ENCODE results near the gene NCAM1.

DNA sequence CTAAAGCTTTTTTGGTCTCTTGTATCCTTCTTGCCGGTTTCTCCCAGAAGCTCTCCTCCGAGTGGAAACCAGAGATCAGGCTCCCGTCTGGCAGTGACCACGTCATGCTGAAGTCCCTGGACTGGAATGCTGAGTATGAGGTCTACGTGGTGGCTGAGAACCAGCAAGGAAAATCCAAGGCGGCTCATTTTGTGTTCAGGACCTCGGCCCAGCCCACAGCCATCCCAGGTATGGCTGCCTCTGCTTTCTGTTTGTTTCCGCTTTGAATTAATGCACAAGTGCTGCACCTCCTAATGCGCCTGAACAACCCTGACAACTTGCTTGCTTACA lies 298.8 kb downstream of the NCAM1 start:
- TF ChIP-seq, protein P1, sequence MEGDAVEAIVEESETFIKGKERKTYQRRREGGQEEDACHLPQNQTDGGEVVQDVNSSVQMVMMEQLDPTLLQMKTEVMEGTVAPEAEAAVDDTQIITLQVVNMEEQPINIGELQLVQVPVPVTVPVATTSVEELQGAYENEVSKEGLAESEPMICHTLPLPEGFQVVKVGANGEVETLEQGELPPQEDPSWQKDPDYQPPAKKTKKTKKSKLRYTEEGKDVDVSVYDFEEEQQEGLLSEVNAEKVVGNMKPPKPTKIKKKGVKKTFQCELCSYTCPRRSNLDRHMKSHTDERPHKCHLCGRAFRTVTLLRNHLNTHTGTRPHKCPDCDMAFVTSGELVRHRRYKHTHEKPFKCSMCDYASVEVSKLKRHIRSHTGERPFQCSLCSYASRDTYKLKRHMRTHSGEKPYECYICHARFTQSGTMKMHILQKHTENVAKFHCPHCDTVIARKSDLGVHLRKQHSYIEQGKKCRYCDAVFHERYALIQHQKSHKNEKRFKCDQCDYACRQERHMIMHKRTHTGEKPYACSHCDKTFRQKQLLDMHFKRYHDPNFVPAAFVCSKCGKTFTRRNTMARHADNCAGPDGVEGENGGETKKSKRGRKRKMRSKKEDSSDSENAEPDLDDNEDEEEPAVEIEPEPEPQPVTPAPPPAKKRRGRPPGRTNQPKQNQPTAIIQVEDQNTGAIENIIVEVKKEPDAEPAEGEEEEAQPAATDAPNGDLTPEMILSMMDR (optimal IDR thresholded peaks at IDR 0.05 in 1 of 3, IDR thresholded peaks at IDR 0.05 in 1 of 3, conservative IDR thresholded peaks at IDR 0.05 in 1 of 3; ENCODE audit: extremely low read depth in 1 of 3, insufficient read depth in 2 of 3, low read length in 3 of 3), result no peak
- TF ChIP-seq EZH2 (IDR thresholded peaks at IDR 0.05; ENCODE audit: low read length), result no peak
